Muscle of leg (tissue), 11 donors: ENCODE data around the gene MYO3A. TPM values are rescaled to one million over a fixed set of nuclear protein-coding genes. Genes with fewer than 3 reads are reported as not detected.
"Not testable (repeated sequence)": the region's sequence is repeated elsewhere in the genome, so short reads cannot be mapped to it uniquely, and the experiment has no call there.

ENCODE experiments used
- DNase-seq: peaks from one replicate; pipeline ENCODE4 v3.0.0; 2013
- H3K27ac ChIP-seq: one replicate; pipeline ENCODE4 v1.5.1; 2013; ENCODE audit warnings: mild to moderate bottlenecking, low read length, control low read depth
- H3K27me3 ChIP-seq: one replicate; pipeline ENCODE4 v1.6.1; 2013; ENCODE audit warnings: low read length; ENCODE audit not compliant: control insufficient read depth, insufficient read depth
- H3K36me3 ChIP-seq: one replicate; pipeline ENCODE4 v1.6.1; 2013; ENCODE audit warnings: low read length; ENCODE audit not compliant: control insufficient read depth, insufficient read depth
- H3K4me1 ChIP-seq: one replicate; pipeline ENCODE4 v1.6.1; 2013; ENCODE audit warnings: low read length; ENCODE audit not compliant: control insufficient read depth, insufficient read depth
- H3K4me3 ChIP-seq: one replicate; pipeline ENCODE4 v1.5.1; 2013; ENCODE audit warnings: low read length, control low read depth
- H3K9me3 ChIP-seq: replicated peaks from 2 replicates; pipeline ENCODE4 v1.6.1; 2013; ENCODE audit warnings: low read depth, low read length; ENCODE audit not compliant: control insufficient read depth
- WGBS: methylation state at CpG from one replicate; pipeline ENCODE4 v1.1.5; 2013; ENCODE audit warnings: missing lambda C conversion rate; ENCODE audit not compliant: insufficient coverage; 5-methylcytosine and 5-hydroxymethylcytosine counted together
- polyA plus RNA-seq, 8 donors: library from polyadenylated mRNA; unstranded; fragments of 120-200 nt; gene quantifications; one replicate each; pipeline versions ENCODE4 v1.2.1 to v1.2.3, GENCODE V29; 2013; ENCODE audit warnings: inconsistent platforms in 1 of 8, low replicate concordance in 1 of 8; ENCODE audit not compliant: insufficient read length in 8 of 8, insufficient read depth in 1 of 8
- total RNA-seq: library from RNA; stranded (reverse); fragments of 120-200 nt; gene quantifications from one replicate; pipeline ENCODE4 v1.2.4, GENCODE V29; 2013

MYO3A gene
- total and polyA plus RNA-seq, 9 donors: 0.41 to 1.9 (median 1.0) TPM

GRCh38 chr10:26080971-26081370 lies 146.9 kb downstream of the MYO3A start:
- not testable (repeated sequence) for H3K36me3 ChIP-seq, H3K27me3 ChIP-seq, H3K4me3 ChIP-seq, DNase-seq, H3K4me1 ChIP-seq, H3K9me3 ChIP-seq, H3K27ac ChIP-seq
- 88% methylated on average over 3 of the region's 7 CpGs for WGBS

GRCh38 chr10:26081459-26081858 lies 147.4 kb downstream of the MYO3A start:
- no peaks in the 10 kb centered on the region for H3K36me3 ChIP-seq
- H3K27ac ChIP-seq: no peak overlapping the region
- H3K27me3 ChIP-seq: no peaks in the 10 kb centered on the region
- no peaks in the 10 kb centered on the region for H3K9me3 ChIP-seq
- no CpG with 5 or more reads among the region's 4 CpGs for WGBS
- H3K4me3 ChIP-seq: no peak overlapping the region
- no peaks in the 10 kb centered on the region for H3K4me1 ChIP-seq
- no peak for DNase-seq

- no peak overlapping the region for H3K27ac ChIP-seq
- H3K9me3 ChIP-seq: no peaks in the 10 kb centered on the region
- DNase-seq: no peak
- H3K4me1 ChIP-seq: no peaks in the 10 kb centered on the region
- no peak overlapping the region for H3K4me3 ChIP-seq
- 75% methylated on average over 1 of the region's 3 CpGs for WGBS
- no peaks in the 10 kb centered on the region for H3K36me3 ChIP-seq
- no peaks in the 10 kb centered on the region for H3K27me3 ChIP-seq
Observed at GRCh38 chr10:26085549-26085948, 151.5 kb downstream of the MYO3A start.

GRCh38 chr10:26087666-26088065 lies 153.6 kb downstream of the MYO3A start:
- no CpG with 5 or more reads among the region's 3 CpGs for WGBS
- Histone ChIP-seq H3K9me3 (no peaks in the 10 kb centered on the region), H3K27me3 (no peaks in the 10 kb centered on the region), H3K36me3 (no peaks in the 10 kb centered on the region), H3K4me1 (no peaks in the 10 kb centered on the region), H3K27ac (no peak overlapping the region), H3K4me3 (no peak overlapping the region)
- DNase-seq: no peak

GRCh38 chr10:26090026-26090425 lies 156.0 kb downstream of the MYO3A start:
- no peak overlapping the region for H3K27ac ChIP-seq
- no peaks in the 10 kb centered on the region for H3K27me3 ChIP-seq
- H3K36me3 ChIP-seq: no peaks in the 10 kb centered on the region
- no peaks in the 10 kb centered on the region for H3K4me1 ChIP-seq
- no peak overlapping the region for H3K4me3 ChIP-seq
- no peak for DNase-seq
- no peaks in the 10 kb centered on the region for H3K9me3 ChIP-seq
- WGBS: no CpG with 5 or more reads among the region's 5 CpGs

GRCh38 chr10:26090762-26091161 lies 156.7 kb downstream of the MYO3A start:
- no peak overlapping the region for H3K4me3 ChIP-seq
- no CpG with 5 or more reads among the region's 1 CpG for WGBS
- DNase-seq: no peak

GRCh38 chr10:26093229-26093628 lies 159.2 kb downstream of the MYO3A start:
- no CpG with 5 or more reads among the region's 1 CpG for WGBS
- no peak overlapping the region for H3K27ac ChIP-seq
- H3K4me1 ChIP-seq: no peaks in the 10 kb centered on the region

More at GRCh38 chr10:26090762-26091161, 156.7 kb downstream of the MYO3A start:
- no peak overlapping the region for H3K27ac ChIP-seq
- no peaks in the 10 kb centered on the region for H3K9me3 ChIP-seq
- H3K27me3 ChIP-seq: no peaks in the 10 kb centered on the region
- H3K36me3 ChIP-seq: no peaks in the 10 kb centered on the region
- H3K4me1 ChIP-seq: no peaks in the 10 kb centered on the region

GRCh38 chr10:26095781-26096180 lies 161.8 kb downstream of the MYO3A start:
- H3K9me3 ChIP-seq: no peaks in the 10 kb centered on the region
- no peak for DNase-seq
- WGBS: no CpG with 5 or more reads among the region's 4 CpGs
- H3K27me3 ChIP-seq: no peaks in the 10 kb centered on the region
- H3K4me1 ChIP-seq: no peaks in the 10 kb centered on the region
- no peak overlapping the region for H3K4me3 ChIP-seq
- H3K27ac ChIP-seq: no peak overlapping the region
- no peaks in the 10 kb centered on the region for H3K36me3 ChIP-seq

More at GRCh38 chr10:26093229-26093628, 159.2 kb downstream of the MYO3A start:
- Histone ChIP-seq H3K4me3 (no peak overlapping the region), H3K27me3 (no peaks in the 10 kb centered on the region), H3K36me3 (no peaks in the 10 kb centered on the region), H3K9me3 (no peaks in the 10 kb centered on the region)
- no peak for DNase-seq

GRCh38 chr10:26097549-26097948 lies 163.5 kb downstream of the MYO3A start:
- WGBS: no CpG with 5 or more reads among the region's 1 CpG
- not testable (repeated sequence) for H3K27ac ChIP-seq, H3K36me3 ChIP-seq, H3K27me3 ChIP-seq, H3K4me1 ChIP-seq, DNase-seq, H3K9me3 ChIP-seq, H3K4me3 ChIP-seq

- DNase-seq: no peak
- no peaks in the 10 kb centered on the region for H3K4me1 ChIP-seq
- no peak overlapping the region for H3K4me3 ChIP-seq
- WGBS: 78% methylated on average over 1 of the region's 3 CpGs
- no peaks in the 10 kb centered on the region for H3K27me3 ChIP-seq
- no peaks in the 10 kb centered on the region for H3K9me3 ChIP-seq
- H3K36me3 ChIP-seq: no peaks in the 10 kb centered on the region
- H3K27ac ChIP-seq: no peak overlapping the region
Observed at GRCh38 chr10:26112532-26112931, 178.5 kb downstream of the MYO3A start.

- Histone ChIP-seq H3K27me3 (no peaks in the 10 kb centered on the region), H3K4me1 (no peaks in the 10 kb centered on the region), H3K27ac (no peak overlapping the region), H3K9me3 (no peaks in the 10 kb centered on the region), H3K36me3 (no peaks in the 10 kb centered on the region), H3K4me3 (no peak overlapping the region)
- DNase-seq: no peak
- whole genome bisulfite sequencing: 92% methylated on average over 2 of the region's 3 CpGs
Observed at GRCh38 chr10:26138613-26139012, 204.6 kb downstream of the MYO3A start.
